Measurements from ENCODE around the gene ZMIZ1. TPM values are rescaled to one million over a fixed set of nuclear protein-coding genes. Genes with fewer than 3 reads are reported as not detected.
A peak's percentile ranks its signal among the peaks of the same experiment; 100 is the strongest.

The ZMIZ1 gene
- total RNA-seq, 1 experiment from 2014 or later: 28.4 TPM

GRCh38 chr10:79111846-79112614 lies 43.3 kb downstream of the ZMIZ1 start:
- Histone ChIP-seq H3K27ac (ENCODE audit: low read depth, low read length) (no peak overlapping the region), H2AFZ (ENCODE audit: low read depth, low read length, poor library complexity, severe bottlenecking) (no peak overlapping the region), H3K79me2 (ENCODE audit: insufficient read depth, low read length) (peaks cover 27% of the 10 kb centered on the region; the same call in 1 of the 2 replicates), H4K20me1 (ENCODE audit: insufficient read depth) (no peaks in the 10 kb centered on the region), H3K9me3 (ENCODE audit: control insufficient read depth in 1 of 2, insufficient read depth in 1 of 2, low read depth in 1 of 2, low read length in 2 of 2) (no peaks in the 10 kb centered on the region), H3K4me2 (ENCODE audit: low read length) (peak overlapping the region; percentile 21; the same call in 1 of the 2 replicates), H3K4me3 (replicated peaks in 1 of 2; ENCODE audit: low read depth in 1 of 2, low read length in 2 of 2) (no peak overlapping the region), H3K9ac (ENCODE audit: low read length) (no peak overlapping the region), H3K36me3 (ENCODE audit: control insufficient read depth in 1 of 2, insufficient read depth in 2 of 2, low read length in 2 of 2) (0 out of 4 replicates have a peak, but pooled peaks cover 0 to 3% of the 10 kb centered on the region in 2 experiments), H3K4me1 (ENCODE audit: control insufficient read depth in 1 of 2, insufficient read depth in 2 of 2, low read length in 2 of 2) (peaks cover 0 to 28% of the 10 kb centered on the region in 2 experiments; a peak in 2 of 4 replicates), H3K27me3 (ENCODE audit: insufficient read depth, low read length) (no peaks in the 10 kb centered on the region), H3K9me2 (ENCODE audit: insufficient read depth) (no peaks in the 10 kb centered on the region)
- intact Hi-C loops (cut with micrococcal nuclease): no loop called here
- ATAC-seq (no peak), DNase-seq (ENCODE audit: low read depth, low spot score) (no peak)
- ChIA-PET RAD21 (ENCODE audit: low non-redundant PET in 1 of 2, low total read pairs in 2 of 2, uncharacterized antibody in 2 of 2, unreplicated experiment in 2 of 2) (no interaction called here), POLR2A (no interaction called here), CTCF (no interaction called here)
- TF ChIP-seq ELF1 (IDR thresholded peaks at IDR 0.05; ENCODE audit: borderline replicate concordance, low read depth): no peak
- no peak for TF ChIP-seq CTCF (IDR thresholded peaks at IDR 0.05 in 2 of 3, conservative IDR thresholded peaks at IDR 0.05 in 1 of 3; ENCODE audit: borderline replicate concordance in 1 of 3, insufficient read depth in 1 of 3, low read depth in 2 of 3, low read length in 2 of 3)
- no TSS peak for BruUV-seq (replicated peaks)

GRCh38 chr10:79112881-79113431 lies 44.2 kb downstream of the ZMIZ1 start:
- Histone ChIP-seq H3K4me2 (ENCODE audit: low read length) (no peak overlapping the region), H3K9ac (ENCODE audit: low read length) (no peak overlapping the region), H3K27me3 (ENCODE audit: insufficient read depth, low read length) (no peaks in the 10 kb centered on the region), H3K9me3 (ENCODE audit: control insufficient read depth in 1 of 2, insufficient read depth in 1 of 2, low read depth in 1 of 2, low read length in 2 of 2) (no peaks in the 10 kb centered on the region), H3K4me3 (replicated peaks in 1 of 2; ENCODE audit: low read depth in 1 of 2, low read length in 2 of 2) (no peak overlapping the region), H4K20me1 (ENCODE audit: insufficient read depth) (no peaks in the 10 kb centered on the region), H3K27ac (ENCODE audit: low read depth, low read length) (no peak overlapping the region), H3K79me2 (ENCODE audit: insufficient read depth, low read length) (peaks cover 22% of the 10 kb centered on the region; the same call in 1 of the 2 replicates), H2AFZ (ENCODE audit: low read depth, low read length, poor library complexity, severe bottlenecking) (no peak overlapping the region), H3K9me2 (ENCODE audit: insufficient read depth) (no peaks in the 10 kb centered on the region), H3K4me1 (ENCODE audit: control insufficient read depth in 1 of 2, insufficient read depth in 2 of 2, low read length in 2 of 2) (peaks cover 0 to 28% of the 10 kb centered on the region in 2 experiments; a peak in 2 of 4 replicates), H3K36me3 (ENCODE audit: control insufficient read depth in 1 of 2, insufficient read depth in 2 of 2, low read length in 2 of 2) (0 out of 4 replicates have a peak, but pooled peaks cover 0 to 3% of the 10 kb centered on the region in 2 experiments)
- DNase-seq (ENCODE audit: low read depth, low spot score) (no peak), ATAC-seq (no peak)
- TF ChIP-seq CBX3 (IDR thresholded peaks at IDR 0.05; ENCODE audit: low read depth) (no peak), ZBTB33 (IDR thresholded peaks at IDR 0.05; ENCODE audit: extremely low read depth, insufficient replicate concordance, low read length) (no peak)
- ChIA-PET POLR2A (no interaction called here), CTCF (no interaction called here), RAD21 (ENCODE audit: low non-redundant PET in 1 of 2, low total read pairs in 2 of 2, uncharacterized antibody in 2 of 2, unreplicated experiment in 2 of 2) (no interaction called here)
- no TSS peak for BruUV-seq (replicated peaks)
- intact Hi-C loops (cut with micrococcal nuclease): no loop called here
